Pancreas (tissue), 10 donors: ENCODE measurements around the gene CHPT1. TPM values are rescaled to one million over a fixed set of nuclear protein-coding genes. Genes with fewer than 3 reads are reported as not detected.

Source experiments
- ATAC-seq, 4 donors: fragments of 200-7000 bp; cut with Tn5 transposase; one replicate each; pipeline versions ENCODE4 v1.8.0 to v1.9.1; 2020; ENCODE audit warnings: mild to moderate bottlenecking in 4 of 4, moderate library complexity in 4 of 4
- DNase-seq, 6 donors: peaks; one replicate each; pipeline ENCODE4 v3.0.0-alpha.2; 2020
- FAIRE-seq: peaks from 2 replicates; lab custom pipeline; 2012; peaks lifted over from hg19 to GRCh38; lab: Jason Lieb, UNC
- H3K27ac ChIP-seq, 4 donors: fragments of 200-600 bp; sonication (generic); 1 replicate in 3 of 4; 2 replicates in 1 of 4; pipeline versions ENCODE4 v1.5.0 to v1.8.0; 2020
- H3K27me3 ChIP-seq, 4 donors: fragments of 200-600 bp; one replicate each; pipeline ENCODE4 v1.8.0; 2021
- H3K36me3 ChIP-seq, 3 donors: fragments of 200-600 bp; sonication (generic) in 1 of 3; one replicate each; pipeline versions ENCODE4 v1.5.0 to v1.8.0; 2020 to 2021
- H3K4me1 ChIP-seq, 3 donors: fragments of 200-600 bp; one replicate each; pipeline ENCODE4 v1.8.0; 2021
- H3K4me3 ChIP-seq, 4 donors: fragments of 200-600 bp; sonication (generic) in 2 of 4; one replicate each; pipeline versions ENCODE4 v1.5.0 to v1.8.0; 2020 to 2021
- H3K9me3 ChIP-seq, 4 donors: fragments of 200-600 bp; one replicate each; pipeline ENCODE4 v1.8.0; 2021
- CTCF ChIP-seq, 4 donors: fragments of 200-600 bp; sonication (generic) in 3 of 4; IDR thresholded peaks; one replicate each; pipeline versions ENCODE4 v1.5.0 to v1.8.0; 2021; ENCODE audit warnings: antibody characterized with exemption in 4 of 4
- WGBS, 2 donors: extraction: QIAGEN DNeasy Blood & Tissue Kit; methylation state at CpG; one replicate each; pipeline ENCODE4 v1.1.7; 2013; 5-methylcytosine and 5-hydroxymethylcytosine counted together
- intact Hi-C, 3 donors: fragments of 100-400 bp; cut with DNase I; formaldehyde crosslinking; loops; one replicate each; pipeline versions ENCODE4 v1.11.1 to v1.14.2; 2022
- polyA plus RNA-seq, 2 donors: library from polyadenylated mRNA; stranded (reverse); fragments of 200-250 nt; gene quantifications; one replicate each; pipeline ENCODE4 v1.2.3, GENCODE V29; 2013
- total RNA-seq, 6 donors: library from RNA; stranded (reverse); fragmentation: NEBNext Ultra II Directional in 4 of 6; extraction: Animal tissue kit (Norgen Biotek cat#: 25700) in 4 of 6; gene quantifications; one replicate each; pipeline versions ENCODE4 v1.2.1 to v1.2.4, GENCODE V29; 2021 to 2023
- donor health status: healthy with polysubstance abuse.
- donor health status: DM: no; HTN: no; CAD: no; lungs with moderate emphysema.
- donor health status: DM: no; HTN: no; CAD: no.
- donor health status: control.
- donor health status: control.
- donor health status: Bipolar disorder and iron deficiency.
- donor health status: DM: yes; HTN: yes; CAD: no.
- donor health status: DM: no; HTN: no; CAD: no.
- donor health status: DM: no; HTN: no; CAD: no.
- donor health status: DM: yes; HTN: yes; CAD: no.

CHPT1 gene
- total RNA-seq (10 to 100 TPM; 11.4 to 27.3 (median 14.4) TPM), polyA plus RNA-seq (10 to 100 TPM; 10.3 to 14.0 TPM)

- peak; percentile 73 to 80 (median 76) for ATAC-seq
- intact Hi-C loops: no loop called here
- WGBS, 2 donors: 0% methylated on average over 40 to 80 of the region's 80 CpGs
- peak; percentile 70 to 90 (median 82) for DNase-seq
- no peak for FAIRE-seq
- peaks cover 8 to 25% (median 9%) of the 10 kb centered on the region in 3 donors for H3K4me1 ChIP-seq
- H3K27me3 ChIP-seq: no peaks in the 10 kb centered on the region
- H3K9me3 ChIP-seq: no peaks in the 10 kb centered on the region
- peak within 1 kb of the TSS; percentile 84 to 94 (median 90) for H3K4me3 ChIP-seq
- TF ChIP-seq CTCF (IDR thresholded peaks at IDR 0.05): no peak
- peak within 1 kb of the TSS; percentile 79 to 93 (median 86) for H3K27ac ChIP-seq
- no peaks in the 10 kb centered on the region for H3K36me3 ChIP-seq
Observed at GRCh38 chr12:101697197-101697929, at the start of gene CHPT1. CHPT1 (plus strand) TSS chr12:101697640; CDS start chr12:101697862, 222 bp downstream.

GRCh38 chr12:101647711-101648110 lies 49.7 kb upstream of the CHPT1 start:
- H3K9me3 ChIP-seq: no peaks in the 10 kb centered on the region
- TF ChIP-seq CTCF (IDR thresholded peaks at IDR 0.05): no peak
- H3K27ac ChIP-seq: no peak overlapping the region
- no peaks in the 10 kb centered on the region for H3K4me1 ChIP-seq
- no peak for FAIRE-seq
- no peak overlapping the region for H3K4me3 ChIP-seq
- no peak for DNase-seq
- ATAC-seq: no peak
- intact Hi-C loops: no loop called here
- WGBS, 2 donors: 95% methylated on average over 2 of the region's 2 CpGs
- H3K27me3 ChIP-seq: no peaks in the 10 kb centered on the region
- H3K36me3 ChIP-seq: no peaks in the 10 kb centered on the region

DNA sequence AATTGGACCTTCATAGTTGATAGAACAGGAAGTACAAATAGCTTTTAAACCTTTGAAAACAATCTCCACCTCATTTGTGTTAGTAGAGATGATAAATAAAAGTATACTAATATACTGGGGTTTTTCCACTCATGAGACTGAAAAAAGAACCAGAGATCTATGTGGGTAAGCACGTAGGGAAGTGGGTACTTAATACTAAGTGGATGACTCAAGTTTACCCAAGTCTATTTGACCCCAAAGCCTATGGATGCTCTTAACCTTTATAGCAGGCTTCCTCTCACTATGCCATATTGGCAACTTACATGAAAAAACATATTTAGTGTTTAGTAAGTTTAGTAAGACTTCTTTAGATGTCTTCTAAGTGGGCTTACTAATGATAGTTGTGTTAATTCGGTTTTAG lies 49.2 kb upstream of the CHPT1 start:
- no peaks in the 10 kb centered on the region for H3K36me3 ChIP-seq
- H3K9me3 ChIP-seq: no peaks in the 10 kb centered on the region
- intact Hi-C loops: no loop called here
- FAIRE-seq: no peak
- DNase-seq: no peak
- no peak for ATAC-seq
- 64% methylated on average over 2 of the region's 2 CpGs for WGBS, 2 donors
- no peak overlapping the region for H3K27ac ChIP-seq
- no peak for TF ChIP-seq CTCF (IDR thresholded peaks at IDR 0.05)
- no peaks in the 10 kb centered on the region for H3K27me3 ChIP-seq
- no peak overlapping the region for H3K4me3 ChIP-seq
- H3K4me1 ChIP-seq: no peaks in the 10 kb centered on the region

DNA sequence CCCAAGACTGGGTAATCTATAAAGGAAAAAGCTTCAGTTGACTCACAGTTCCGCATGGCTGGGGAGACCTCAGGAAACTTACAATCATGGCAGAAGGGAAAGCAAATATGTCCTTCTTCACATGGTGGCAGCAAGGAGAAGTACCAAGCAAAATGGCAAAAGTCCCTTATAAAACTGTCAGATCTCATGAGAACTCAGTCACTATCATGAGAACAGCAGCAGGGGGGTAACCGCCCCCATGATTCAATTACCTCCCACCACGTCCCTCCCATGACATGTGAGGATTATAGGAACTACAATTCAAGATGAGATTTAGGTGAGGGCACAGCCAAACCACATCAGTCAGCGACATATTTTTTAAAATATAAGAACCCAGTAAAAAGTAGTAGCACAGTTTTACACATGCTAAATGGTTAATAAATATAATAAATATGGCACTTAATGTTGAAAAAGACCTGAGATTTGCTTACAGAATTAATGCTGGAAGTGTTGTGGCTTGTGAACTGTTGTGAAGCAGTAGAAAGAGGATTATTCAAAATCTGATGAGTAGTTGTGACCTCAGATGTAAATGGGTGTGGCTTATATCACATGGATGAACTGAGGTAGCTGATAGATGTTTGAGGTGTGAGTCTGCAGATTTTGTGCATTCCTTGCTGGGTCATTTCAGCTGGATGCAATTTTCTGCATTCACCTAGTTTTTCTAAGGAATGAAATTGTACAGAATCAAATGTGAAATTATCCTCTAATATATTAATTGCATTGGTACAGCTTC lies 46.9 kb upstream of the CHPT1 start:
- FAIRE-seq (no peak), ATAC-seq (no peak), DNase-seq (no peak)
- no peaks in the 10 kb centered on the region for H3K4me1 ChIP-seq
- no peak overlapping the region for H3K27ac ChIP-seq
- intact Hi-C loops: no loop called here
- H3K4me3 ChIP-seq: no peak overlapping the region
- H3K9me3 ChIP-seq: no peaks in the 10 kb centered on the region
- 91 to 97% methylated on average over 4 of the region's 4 CpGs for WGBS, 2 donors
- no peaks in the 10 kb centered on the region for H3K27me3 ChIP-seq
- H3K36me3 ChIP-seq: no peaks in the 10 kb centered on the region
- TF ChIP-seq CTCF (IDR thresholded peaks at IDR 0.05): no peak
